ENCODE data around the gene KLHL11.
"Not testable (repeated sequence)": the region's sequence is repeated elsewhere in the genome, so short reads cannot be mapped to it uniquely, and the experiment has no call there.

The KLHL11 gene

GRCh38 chr17:41835214-41835799, 29.9 kb downstream of the KLHL11 start:
- TF ChIP-seq CTCF (IDR thresholded peaks at IDR 0.05; ENCODE audit: insufficient read depth, low read length, poor library complexity, severe bottlenecking) (no peak), EZH2phosphoT487 (conservative IDR thresholded peaks at IDR 0.05; ENCODE audit: low read length) (no peak)
- Histone ChIP-seq H3K9ac (ENCODE audit: low read length) (peak overlapping the region; percentile 83), H3K9me3 (ENCODE audit: insufficient read depth, low read length) (no peaks in the 10 kb centered on the region), H3K27ac (ENCODE audit: low read depth, low read length) (no peak overlapping the region), H4K20me1 (ENCODE audit: low read depth, low read length) (no peaks in the 10 kb centered on the region), H2AFZ (ENCODE audit: low read depth, low read length, severe bottlenecking) (peak overlapping the region; percentile 97), H3K9me2 (replicated peaks; ENCODE audit: insufficient read depth, low read length) (no peaks in the 10 kb centered on the region), H3K79me2 (ENCODE audit: insufficient read depth, low read length) (peaks cover 5% of the 10 kb centered on the region; the same call in 1 of the 2 replicates), H3K4me2 (ENCODE audit: low read depth, low read length, poor library complexity, severe bottlenecking) (peak overlapping the region; percentile 65), H3K36me3 (ENCODE audit: low read length) (no peaks in the 10 kb centered on the region), H3K4me3 (ENCODE audit: insufficient read depth, low read length, poor library complexity, severe bottlenecking) (peak overlapping the region; percentile 64), H3F3A (ENCODE audit: insufficient read depth) (no peaks in the 10 kb centered on the region), H3K27me3 (ENCODE audit: low read length) (no peaks in the 10 kb centered on the region)

- H3F3A ChIP-seq (ENCODE audit: insufficient read depth); H3K36me3 ChIP-seq (ENCODE audit: low read length); H3K27ac ChIP-seq (ENCODE audit: low read depth, low read length); H3K9me2 ChIP-seq (replicated peaks; ENCODE audit: insufficient read depth, low read length); H3K4me2 ChIP-seq (ENCODE audit: low read depth, low read length, poor library complexity, severe bottlenecking); H3K79me2 ChIP-seq (ENCODE audit: insufficient read depth, low read length); H4K20me1 ChIP-seq (ENCODE audit: low read depth, low read length); H3K27me3 ChIP-seq (ENCODE audit: low read length); H2AFZ ChIP-seq (ENCODE audit: low read depth, low read length, severe bottlenecking); H3K9ac ChIP-seq (ENCODE audit: low read length); H3K9me3 ChIP-seq (ENCODE audit: insufficient read depth, low read length); H3K4me3 ChIP-seq (ENCODE audit: insufficient read depth, low read length, poor library complexity, severe bottlenecking): not testable (repeated sequence)
Observed at GRCh38 chr17:41829961-41830360, 35.3 kb downstream of the KLHL11 start.

GRCh38 chr17:41825175-41825845, 39.9 kb downstream of the KLHL11 start:
- Histone ChIP-seq H3F3A (ENCODE audit: insufficient read depth) (no peaks in the 10 kb centered on the region), H3K4me2 (ENCODE audit: low read depth, low read length, poor library complexity, severe bottlenecking) (no peak overlapping the region), H3K27me3 (ENCODE audit: low read length) (no peaks in the 10 kb centered on the region), H3K4me3 (ENCODE audit: insufficient read depth, low read length, poor library complexity, severe bottlenecking) (no peak overlapping the region), H3K36me3 (ENCODE audit: low read length) (0 out of 2 replicates have a peak, but pooled peaks cover 2% of the 10 kb centered on the region), H3K9me3 (ENCODE audit: insufficient read depth, low read length) (no peaks in the 10 kb centered on the region), H3K27ac (ENCODE audit: low read depth, low read length) (no peak overlapping the region), H2AFZ (ENCODE audit: low read depth, low read length, severe bottlenecking) (no peak overlapping the region), H4K20me1 (ENCODE audit: low read depth, low read length) (no peaks in the 10 kb centered on the region), H3K9me2 (replicated peaks; ENCODE audit: insufficient read depth, low read length) (no peaks in the 10 kb centered on the region), H3K79me2 (ENCODE audit: insufficient read depth, low read length) (no peaks in the 10 kb centered on the region), H3K9ac (ENCODE audit: low read length) (no peak overlapping the region)
- TF ChIP-seq CTCF (IDR thresholded peaks at IDR 0.05; ENCODE audit: insufficient read depth, low read length, poor library complexity, severe bottlenecking) (no peak), EZH2phosphoT487 (conservative IDR thresholded peaks at IDR 0.05; ENCODE audit: low read length) (no peak)

GRCh38 chr17:41824086-41824485, 41.1 kb downstream of the KLHL11 start:
- H3K4me3 ChIP-seq (ENCODE audit: insufficient read depth, low read length, poor library complexity, severe bottlenecking): no peak overlapping the region
- no peaks in the 10 kb centered on the region for H3K27me3 ChIP-seq (ENCODE audit: low read length)
- H3K9me3 ChIP-seq (ENCODE audit: insufficient read depth, low read length): no peaks in the 10 kb centered on the region
- H3K79me2 ChIP-seq (ENCODE audit: insufficient read depth, low read length): no peaks in the 10 kb centered on the region
- H4K20me1 ChIP-seq (ENCODE audit: low read depth, low read length): no peaks in the 10 kb centered on the region
- no peak overlapping the region for H2AFZ ChIP-seq (ENCODE audit: low read depth, low read length, severe bottlenecking)
- no peaks in the 10 kb centered on the region for H3F3A ChIP-seq (ENCODE audit: insufficient read depth)
- H3K36me3 ChIP-seq (ENCODE audit: low read length): 0 out of 2 replicates have a peak, but pooled peaks cover 2% of the 10 kb centered on the region
- no peak overlapping the region for H3K4me2 ChIP-seq (ENCODE audit: low read depth, low read length, poor library complexity, severe bottlenecking)
- no peak overlapping the region for H3K9ac ChIP-seq (ENCODE audit: low read length)
- TF ChIP-seq CTCF (IDR thresholded peaks at IDR 0.05; ENCODE audit: insufficient read depth, low read length, poor library complexity, severe bottlenecking) (no peak), EZH2phosphoT487 (conservative IDR thresholded peaks at IDR 0.05; ENCODE audit: low read length) (no peak)
- no peak overlapping the region for H3K27ac ChIP-seq (ENCODE audit: low read depth, low read length)
- H3K9me2 ChIP-seq (replicated peaks; ENCODE audit: insufficient read depth, low read length): no peaks in the 10 kb centered on the region

All from SU-DHL-6 (cell line).